Effector CD4-positive, alpha-beta T cell (primary cell): ENCODE results near the gene UFL1.

Experiments used
- DNase-seq: peaks from one replicate; pipeline ENCODE4 v3.0.0-alpha.2; 2020

UFL1 gene

DNA sequence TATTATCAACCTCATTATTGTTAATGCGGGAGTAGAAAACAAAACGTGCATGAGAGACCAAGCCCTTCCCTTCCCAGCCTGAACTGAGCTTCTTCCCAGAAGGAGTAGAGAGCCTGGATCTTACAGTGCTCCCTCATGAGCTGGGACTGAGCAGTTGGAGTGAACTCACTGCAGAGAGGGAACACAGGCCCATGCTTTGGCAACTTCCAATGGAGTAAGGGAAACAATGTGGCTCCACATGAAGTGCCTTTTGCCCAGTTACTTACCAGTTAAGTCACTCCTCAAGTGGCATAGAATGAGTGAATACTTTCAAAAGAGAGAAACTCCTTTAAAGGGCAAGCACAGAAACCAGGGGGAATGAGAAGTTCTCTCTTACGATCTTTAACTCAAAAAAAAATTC, 53.8 kb downstream of the UFL1 start:
- no peak for DNase-seq

DNA sequence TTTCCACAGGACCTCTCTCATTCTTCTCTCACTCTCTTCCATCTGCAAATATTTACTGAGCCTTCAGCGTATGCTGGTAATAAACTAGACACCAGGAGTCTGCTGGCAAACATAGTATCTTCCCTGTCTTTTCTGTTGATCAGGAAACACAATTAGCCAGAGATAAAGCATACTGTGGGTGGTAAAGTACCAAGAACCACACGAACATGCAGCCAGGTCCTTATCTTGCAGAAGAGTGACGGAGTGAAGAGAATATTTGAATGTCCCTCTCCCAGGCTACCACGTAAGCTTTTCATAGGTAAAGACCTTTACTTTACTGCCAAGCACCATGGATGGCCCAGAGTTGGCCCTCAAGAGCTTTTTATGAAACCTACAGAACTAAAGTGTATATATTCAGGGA, 54.6 kb downstream of the UFL1 start:
- no peak for DNase-seq

DNA sequence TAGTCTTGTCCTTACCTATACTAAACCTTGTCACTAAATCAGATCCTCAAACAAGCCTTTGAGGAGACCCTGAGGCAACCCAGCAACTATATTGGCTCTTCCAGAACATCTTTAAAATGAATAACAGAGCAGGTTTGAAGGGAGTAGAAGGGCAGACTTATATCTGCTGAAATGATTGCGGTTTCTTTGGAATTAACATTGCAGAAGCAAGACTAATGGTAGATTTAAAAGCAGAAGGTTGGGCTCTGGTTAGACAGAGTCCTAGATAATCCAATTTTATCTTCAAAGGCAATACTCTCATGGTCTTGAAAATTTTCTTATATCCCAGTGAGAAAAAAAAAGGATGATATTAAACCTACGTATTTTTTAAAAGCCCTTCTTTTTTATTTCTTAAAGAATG, 60.4 kb downstream of the UFL1 start:
- DNase-seq: no peak

DNA sequence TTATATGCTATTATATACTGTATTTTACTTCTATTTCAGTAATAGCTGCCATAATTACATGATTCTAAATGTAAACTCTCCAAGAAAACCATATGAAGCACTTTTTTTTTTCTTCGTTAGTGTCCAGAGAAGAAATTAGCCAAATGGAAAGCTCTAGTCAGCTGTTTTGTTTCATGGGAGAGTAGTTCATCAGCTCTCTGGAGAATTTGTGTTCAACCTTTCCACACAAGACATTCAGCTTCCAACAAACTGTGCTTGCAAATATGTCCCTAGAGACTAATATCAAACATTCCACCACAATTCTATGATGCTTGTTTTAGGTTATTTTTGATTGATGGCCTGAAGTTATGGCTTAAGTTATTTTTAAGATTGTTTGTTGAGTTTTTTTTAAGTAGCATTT, 60.8 kb downstream of the UFL1 start:
- no peak for DNase-seq

DNA sequence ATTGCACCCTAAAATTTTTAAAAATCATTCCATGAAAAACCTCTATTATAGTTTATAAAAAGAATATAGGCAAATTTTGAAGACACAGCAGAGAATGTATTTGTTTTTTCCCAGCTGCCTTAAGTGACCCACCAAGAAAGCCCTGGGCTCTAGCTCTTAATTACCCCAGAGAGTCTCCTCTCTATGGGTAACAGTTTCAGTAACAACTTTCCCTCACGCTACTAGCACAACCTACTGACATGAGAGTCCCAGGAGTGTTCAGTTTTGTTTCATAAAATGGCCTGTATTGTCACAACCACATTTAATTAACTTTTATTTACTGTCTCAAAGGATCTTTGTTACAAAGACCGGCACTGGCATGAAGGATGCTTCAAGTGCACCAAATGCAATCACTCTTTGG, 82.8 kb downstream of the UFL1 start:
- no peak for DNase-seq
